Activated B cell treated with CpG ODN at 0.5 μM for 24 hours (primary cell): ENCODE data around the gene GAPVD1. TPM values are rescaled to one million over a fixed set of nuclear protein-coding genes. Genes with fewer than 3 reads are reported as not detected.
"Not testable (repeated sequence)": the region's sequence is repeated elsewhere in the genome, so short reads cannot be mapped to it uniquely, and the experiment has no call there.

ENCODE experiments used
- ATAC-seq: fragments of 200-7000 bp; cut with Tn5 transposase; one replicate; pipeline ENCODE4 v1.10.0; 2021; ENCODE audit warnings: low read depth, mild to moderate bottlenecking, moderate library complexity
- CTCF ChIA-PET: fragments of 350-600 bp; sonication (Branson Sonifier 250); formaldehyde crosslinking; loops from one replicate; lab custom pipeline; 2021; ENCODE audit warnings: antibody characterized with exemption; lab: Charles Lee
- POLR2A ChIA-PET: fragments of 350-600 bp; sonication (Branson Sonifier 250); formaldehyde crosslinking; loops from one replicate; lab custom pipeline; 2021; ENCODE audit warnings: antibody characterized with exemption; lab: Charles Lee
- DNase-seq: peaks from one replicate; pipeline ENCODE4 v3.0.0; 2022
- H3K27ac Mint-ChIP-seq: one replicate; pipeline ENCODE4 v1.8.0; 2020; ENCODE audit warnings: mixed read lengths
- H3K27me3 Mint-ChIP-seq: one replicate; pipeline ENCODE4 v1.8.0; 2021; ENCODE audit warnings: mixed read lengths
- H3K36me3 Mint-ChIP-seq: one replicate; pipeline ENCODE4 v1.8.0; 2021; ENCODE audit warnings: low read depth, mixed read lengths
- H3K4me1 Mint-ChIP-seq: one replicate; pipeline ENCODE4 v1.8.0; 2021; ENCODE audit warnings: mixed read lengths
- H3K4me3 Mint-ChIP-seq: one replicate; pipeline ENCODE4 v1.8.0; 2020; ENCODE audit warnings: mild to moderate bottlenecking, mixed read lengths
- H3K9me3 Mint-ChIP-seq: one replicate; pipeline ENCODE4 v1.8.0; 2020; ENCODE audit warnings: mixed read lengths
- intact Hi-C: fragments of 100-400 bp; cut with micrococcal nuclease; formaldehyde crosslinking; loops from one replicate; pipeline ENCODE4 v1.15.1; 2024
- total RNA-seq: library from RNA; stranded (reverse); gene quantifications from 2 replicates; pipeline ENCODE4 v1.2.3, GENCODE V29; 2022
- TF ChIP-seq, protein P1 (sequence below): fragments of 200-600 bp; IDR thresholded peaks from one replicate; pipeline ENCODE4 v1.8.0; 2022; ENCODE audit warnings: antibody characterized with exemption, mild to moderate bottlenecking

Gene GAPVD1
- total RNA-seq, 1 donor from 2014 or later = 53.9 TPM

GRCh38 chr9:125399165-125399564 lies 137.5 kb downstream of the GAPVD1 start:
- Mint-ChIP-seq H3K36me3 (no peaks in the 10 kb centered on the region), H3K27ac (no peak overlapping the region), H3K27me3 (no peaks in the 10 kb centered on the region), H3K4me1 (no peaks in the 10 kb centered on the region), H3K4me3 (no peak overlapping the region), H3K9me3 (no peaks in the 10 kb centered on the region)
- intact Hi-C loops = no loop called here
- TF ChIP-seq, protein P1, sequence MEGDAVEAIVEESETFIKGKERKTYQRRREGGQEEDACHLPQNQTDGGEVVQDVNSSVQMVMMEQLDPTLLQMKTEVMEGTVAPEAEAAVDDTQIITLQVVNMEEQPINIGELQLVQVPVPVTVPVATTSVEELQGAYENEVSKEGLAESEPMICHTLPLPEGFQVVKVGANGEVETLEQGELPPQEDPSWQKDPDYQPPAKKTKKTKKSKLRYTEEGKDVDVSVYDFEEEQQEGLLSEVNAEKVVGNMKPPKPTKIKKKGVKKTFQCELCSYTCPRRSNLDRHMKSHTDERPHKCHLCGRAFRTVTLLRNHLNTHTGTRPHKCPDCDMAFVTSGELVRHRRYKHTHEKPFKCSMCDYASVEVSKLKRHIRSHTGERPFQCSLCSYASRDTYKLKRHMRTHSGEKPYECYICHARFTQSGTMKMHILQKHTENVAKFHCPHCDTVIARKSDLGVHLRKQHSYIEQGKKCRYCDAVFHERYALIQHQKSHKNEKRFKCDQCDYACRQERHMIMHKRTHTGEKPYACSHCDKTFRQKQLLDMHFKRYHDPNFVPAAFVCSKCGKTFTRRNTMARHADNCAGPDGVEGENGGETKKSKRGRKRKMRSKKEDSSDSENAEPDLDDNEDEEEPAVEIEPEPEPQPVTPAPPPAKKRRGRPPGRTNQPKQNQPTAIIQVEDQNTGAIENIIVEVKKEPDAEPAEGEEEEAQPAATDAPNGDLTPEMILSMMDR = no peak
- POLR2A ChIA-PET = no interaction called here
- CTCF ChIA-PET = no interaction called here
- ATAC-seq (no peak), DNase-seq (no peak)

GRCh38 chr9:125399666-125400065 lies 138.0 kb downstream of the GAPVD1 start:
- Mint-ChIP-seq H3K36me3 (no peaks in the 10 kb centered on the region), H3K4me1 (no peaks in the 10 kb centered on the region), H3K4me3 (no peak overlapping the region), H3K9me3 (no peaks in the 10 kb centered on the region), H3K27ac (no peak overlapping the region), H3K27me3 (no peaks in the 10 kb centered on the region)
- DNase-seq (no peak), ATAC-seq (no peak)
- POLR2A ChIA-PET = no interaction called here
- intact Hi-C loops = no loop called here
- TF ChIP-seq, protein P1 = no peak
- CTCF ChIA-PET = no interaction called here

GRCh38 chr9:125400232-125400631 lies 138.6 kb downstream of the GAPVD1 start:
- H3K36me3 Mint-ChIP-seq, DNase-seq, ATAC-seq, CTCF ChIA-PET, POLR2A ChIA-PET, H3K4me3 Mint-ChIP-seq, H3K9me3 Mint-ChIP-seq, H3K27ac Mint-ChIP-seq, H3K27me3 Mint-ChIP-seq, H3K4me1 Mint-ChIP-seq, intact Hi-C loops: not testable (repeated sequence)

GRCh38 chr9:125400725-125401716 lies 139.4 kb downstream of the GAPVD1 start:
- POLR2A ChIA-PET = no interaction called here
- Mint-ChIP-seq H3K27ac (no peak overlapping the region), H3K4me3 (no peak overlapping the region), H3K27me3 (no peaks in the 10 kb centered on the region), H3K36me3 (no peaks in the 10 kb centered on the region), H3K9me3 (no peaks in the 10 kb centered on the region), H3K4me1 (no peaks in the 10 kb centered on the region)
- TF ChIP-seq, protein P1 = no peak
- intact Hi-C loops = no loop called here
- ATAC-seq = no peak
- CTCF ChIA-PET = no interaction called here
- no peak for DNase-seq

GRCh38 chr9:125404733-125405132 lies 143.1 kb downstream of the GAPVD1 start:
- no peaks in the 10 kb centered on the region for H3K36me3 Mint-ChIP-seq
- no peak overlapping the region for H3K4me3 Mint-ChIP-seq
- TF ChIP-seq, protein P1 = no peak
- intact Hi-C loops = loop anchor here (5.0 kb wide), 1 partner anchor 153 kb away; no protein-coding TSS in a partner anchor
- H3K9me3 Mint-ChIP-seq = no peaks in the 10 kb centered on the region
- no peak for ATAC-seq
- H3K27me3 Mint-ChIP-seq = peaks cover 17% of the 10 kb centered on the region
- no peak for DNase-seq
- ChIA-PET CTCF (no interaction called here), POLR2A (no interaction called here)
- H3K4me1 Mint-ChIP-seq = peaks cover 13% of the 10 kb centered on the region
- no peak overlapping the region for H3K27ac Mint-ChIP-seq
